GM19468 (cell line): ENCODE data around the gene AGPAT1.
"Not testable (repeated sequence)": the region's sequence is repeated elsewhere in the genome, so short reads cannot be mapped to it uniquely, and the experiment has no call there.

Source experiments
- ATAC-seq: cut with Tn5 transposase; IDR thresholded peaks from one replicate; pipeline ENCODE4 v1.9.1; 2021; ENCODE audit warnings: mild to moderate bottlenecking, moderate library complexity, moderate number of reproducible peaks; ENCODE audit not compliant: unreplicated experiment; ENCODE audit errors: extremely low read depth

AGPAT1 gene

DNA sequence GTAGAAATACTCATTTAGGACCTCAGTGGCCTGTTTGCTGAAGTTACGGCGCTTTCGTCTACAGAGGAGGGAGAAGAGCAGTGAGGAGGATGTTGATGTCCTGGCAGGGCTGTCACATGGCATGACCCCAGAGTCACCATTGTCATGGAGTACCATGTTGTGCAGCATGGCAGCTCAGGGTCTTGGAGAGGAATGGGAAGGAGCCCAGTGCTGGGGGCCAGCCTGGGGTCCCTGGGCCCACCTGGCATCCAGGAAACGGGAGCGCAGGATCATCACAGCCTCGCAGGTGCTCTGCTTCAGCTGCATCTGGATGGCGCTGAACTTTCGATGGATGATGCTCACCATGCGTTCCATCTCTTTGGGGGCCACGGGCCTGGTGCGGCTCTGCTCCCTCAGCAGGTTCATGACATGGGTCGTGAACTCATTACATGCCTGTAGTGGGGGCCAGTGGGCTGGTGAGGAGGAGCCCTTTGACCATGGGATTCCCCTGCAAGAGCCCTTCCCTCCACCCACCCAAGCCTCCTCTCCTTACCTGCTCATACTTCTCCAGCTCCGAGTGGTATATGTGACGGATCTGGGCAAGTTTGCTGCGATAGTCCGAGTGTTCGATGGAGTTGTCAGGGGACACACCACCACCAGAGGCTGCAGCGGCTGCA lies 12.0 kb upstream of the AGPAT1 start:
- ATAC-seq = not testable (repeated sequence)

DNA sequence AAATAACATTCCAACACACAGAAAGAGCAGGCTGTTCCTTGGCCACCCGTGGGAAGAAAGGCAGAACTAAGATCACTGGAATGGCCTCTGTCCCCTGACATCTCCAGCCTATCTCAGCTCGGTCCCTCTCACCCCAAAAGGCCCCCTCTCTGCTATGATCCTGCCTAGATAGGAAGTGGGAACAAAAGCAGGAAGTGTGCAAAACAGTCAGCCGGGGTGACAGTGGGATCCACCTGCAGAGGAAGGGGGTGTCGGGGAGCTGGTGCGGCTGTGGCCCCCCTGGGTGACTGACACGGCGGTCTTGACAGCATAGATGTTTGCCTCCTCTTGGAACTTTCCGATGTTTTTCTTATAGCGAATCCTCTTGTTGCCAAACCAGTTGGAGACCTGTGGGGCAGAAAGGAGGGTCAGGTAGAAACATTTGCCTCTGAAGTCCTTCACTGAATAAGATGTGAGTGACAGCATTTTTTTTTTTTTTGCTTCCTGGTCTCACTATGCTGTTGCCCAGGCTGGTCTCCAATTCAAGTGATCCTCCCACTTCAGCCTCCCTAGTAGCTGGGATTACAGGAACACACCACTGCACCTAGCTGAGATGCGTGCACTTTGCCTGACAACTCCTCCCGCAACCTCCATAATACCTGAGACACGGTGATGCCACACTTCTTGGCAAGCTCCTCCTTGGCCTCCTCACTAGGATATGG lies 11.3 kb upstream of the AGPAT1 start:
- ATAC-seq = no peak

DNA sequence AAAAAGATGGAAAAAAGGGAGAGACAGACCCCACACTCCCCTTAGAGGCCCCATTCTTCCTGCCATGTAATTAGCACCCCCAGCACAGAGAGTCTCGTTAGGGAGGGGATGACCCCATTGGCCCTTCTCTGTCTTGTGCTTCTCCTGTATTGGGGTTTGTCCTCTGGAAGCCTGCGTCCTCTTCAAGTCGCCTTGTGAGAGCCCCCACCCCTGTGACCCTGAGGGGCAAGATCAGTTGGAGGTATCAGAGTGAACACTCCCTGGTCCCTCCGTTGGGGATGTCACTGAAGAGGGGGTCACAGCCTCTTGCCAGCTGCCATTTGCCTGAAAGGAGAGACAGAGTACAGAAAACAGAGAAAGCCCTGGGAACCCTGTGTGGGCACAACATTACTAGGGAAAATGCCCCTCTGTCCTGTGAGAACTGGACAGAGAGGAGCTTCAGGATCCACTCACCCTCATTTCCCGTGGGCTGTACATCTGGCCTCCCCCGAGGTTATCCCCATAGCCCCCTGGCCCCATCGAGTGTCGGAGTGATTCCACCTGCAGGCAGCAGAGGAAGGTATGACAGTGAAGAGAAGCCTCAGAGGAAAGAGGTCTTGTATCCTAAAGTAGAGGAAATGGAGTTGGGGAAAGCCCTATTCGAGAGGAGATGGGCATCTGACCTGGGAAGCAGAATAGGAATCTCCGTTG lies 10.4 kb upstream of the AGPAT1 start:
- not testable (repeated sequence) for ATAC-seq

DNA sequence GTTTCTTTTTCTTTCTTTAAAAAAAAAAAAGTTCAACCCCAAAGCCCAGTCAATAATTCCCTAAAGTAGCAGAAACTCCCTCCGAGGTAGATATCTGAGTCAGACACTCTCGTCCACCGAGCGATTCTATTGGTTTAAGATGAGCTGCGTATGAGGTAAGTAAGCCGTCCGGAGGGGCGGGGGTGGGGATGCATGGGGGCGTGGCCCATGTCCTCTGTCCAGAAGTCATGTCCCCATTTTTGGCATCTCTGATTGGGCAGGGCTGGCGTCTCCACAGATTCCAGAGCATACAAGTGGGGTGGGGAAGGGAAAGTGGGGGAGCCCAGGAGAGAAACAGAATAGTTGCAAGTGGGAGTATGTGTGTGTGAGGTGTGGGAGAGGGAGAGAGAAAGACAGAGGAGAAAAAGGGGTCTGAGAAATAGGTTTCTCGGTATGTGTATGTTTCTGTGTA lies 9.8 kb upstream of the AGPAT1 start:
- not testable (repeated sequence) for ATAC-seq

DNA sequence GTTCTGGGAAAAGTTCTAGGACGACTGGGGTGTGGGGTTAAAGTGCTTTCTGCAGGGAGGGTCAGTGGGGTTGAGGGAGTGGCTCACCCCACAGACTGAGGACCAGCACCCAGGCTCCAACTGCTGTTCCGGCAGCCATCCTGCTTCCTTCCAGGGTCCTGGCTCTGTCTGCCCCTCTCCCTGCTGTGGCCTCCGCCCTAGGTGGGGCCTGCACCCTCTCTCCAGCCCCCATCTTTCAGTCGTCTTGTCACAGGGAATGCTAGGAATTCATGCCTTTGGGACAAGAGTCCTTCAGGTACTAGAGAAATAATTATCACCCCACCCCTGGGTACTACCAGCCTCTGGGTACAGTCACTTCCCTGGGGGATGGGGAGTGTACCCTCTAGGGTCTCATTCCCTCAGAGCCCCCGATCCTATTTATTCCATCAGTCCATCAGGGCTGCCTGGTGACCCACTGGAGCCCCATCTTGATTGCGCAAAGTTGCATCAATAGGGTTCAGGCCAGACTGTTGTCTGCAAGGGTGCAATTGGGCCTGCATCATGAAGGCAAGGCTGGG lies 8.3 kb upstream of the AGPAT1 start, which contains the start of gene AGER:
Gene AGER, minus strand, starts transcription at position 170 of the 557 bp plus-strand sequence. Its CDS starts 31 bp downstream, at position 139.
- ATAC-seq = no peak

DNA sequence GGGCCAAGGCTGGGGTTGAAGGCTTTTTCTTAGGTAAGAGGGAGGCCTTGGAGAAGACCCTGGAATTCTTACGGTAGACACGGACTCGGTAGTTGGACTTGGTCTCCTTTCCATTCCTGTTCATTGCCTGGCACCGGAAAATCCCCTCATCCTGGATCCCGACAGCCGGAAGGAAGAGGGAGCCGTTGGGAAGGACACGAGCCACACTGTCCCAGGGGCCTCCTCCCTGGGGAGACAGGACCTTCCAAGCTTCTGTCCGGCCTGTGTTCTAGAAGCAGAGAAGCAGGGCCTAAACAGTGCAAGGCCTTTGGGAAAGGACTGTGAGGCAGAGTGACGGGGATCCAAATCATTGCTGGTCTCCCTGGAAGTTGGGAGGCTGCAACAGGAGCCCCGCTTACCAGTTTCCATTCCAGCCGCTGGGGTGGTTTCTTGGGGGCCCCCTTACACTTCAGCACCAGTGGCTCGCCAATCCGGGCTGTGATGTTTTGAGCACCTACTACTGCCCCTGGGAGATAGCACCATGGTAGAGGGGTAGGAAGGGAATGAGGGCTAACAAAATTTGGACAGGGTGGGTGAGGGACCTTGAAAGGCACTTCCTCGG lies 7.7 kb upstream of the AGPAT1 start:
- ATAC-seq = no peak

DNA sequence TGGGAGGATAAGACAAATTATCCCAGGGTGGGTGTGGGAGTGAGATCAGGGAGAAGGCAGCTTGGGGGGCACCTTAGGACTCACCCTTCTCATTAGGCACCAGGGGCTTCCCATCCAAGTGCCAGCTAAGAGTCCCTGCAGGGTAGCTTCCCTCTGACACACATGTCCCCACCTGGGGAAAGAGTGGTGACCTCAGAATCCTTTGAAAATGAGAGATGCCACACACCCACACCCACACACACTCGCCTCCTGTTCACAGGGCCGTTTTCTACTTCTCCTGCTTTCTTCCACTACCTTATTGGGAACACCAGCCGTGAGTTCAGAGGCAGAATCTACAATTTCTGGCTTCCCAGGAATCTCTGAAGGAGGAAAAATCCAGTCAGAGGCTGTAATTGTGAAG lies 7.1 kb upstream of the AGPAT1 start:
- no peak for ATAC-seq

DNA sequence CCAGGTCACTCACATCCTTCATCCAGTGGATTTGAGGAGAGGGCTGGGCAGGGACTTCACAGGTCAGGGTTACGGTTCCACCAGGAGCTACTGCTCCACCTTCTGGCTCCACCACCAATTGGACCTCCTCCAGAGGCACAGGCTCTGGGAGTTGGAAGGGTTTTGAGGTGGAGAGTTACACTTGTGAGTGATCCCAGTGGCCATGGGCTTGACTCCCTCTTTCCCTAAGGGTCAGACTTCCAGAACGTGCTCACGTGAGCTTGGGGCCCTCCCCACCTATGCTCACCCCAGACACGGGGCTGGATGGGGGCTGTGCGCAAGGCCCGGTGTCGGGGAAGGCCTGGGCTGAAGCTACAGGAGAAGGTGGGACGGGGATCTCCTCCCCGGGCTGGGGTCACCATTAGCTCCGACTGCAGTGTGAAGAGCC lies 6.7 kb upstream of the AGPAT1 start:
- ATAC-seq = no peak

DNA sequence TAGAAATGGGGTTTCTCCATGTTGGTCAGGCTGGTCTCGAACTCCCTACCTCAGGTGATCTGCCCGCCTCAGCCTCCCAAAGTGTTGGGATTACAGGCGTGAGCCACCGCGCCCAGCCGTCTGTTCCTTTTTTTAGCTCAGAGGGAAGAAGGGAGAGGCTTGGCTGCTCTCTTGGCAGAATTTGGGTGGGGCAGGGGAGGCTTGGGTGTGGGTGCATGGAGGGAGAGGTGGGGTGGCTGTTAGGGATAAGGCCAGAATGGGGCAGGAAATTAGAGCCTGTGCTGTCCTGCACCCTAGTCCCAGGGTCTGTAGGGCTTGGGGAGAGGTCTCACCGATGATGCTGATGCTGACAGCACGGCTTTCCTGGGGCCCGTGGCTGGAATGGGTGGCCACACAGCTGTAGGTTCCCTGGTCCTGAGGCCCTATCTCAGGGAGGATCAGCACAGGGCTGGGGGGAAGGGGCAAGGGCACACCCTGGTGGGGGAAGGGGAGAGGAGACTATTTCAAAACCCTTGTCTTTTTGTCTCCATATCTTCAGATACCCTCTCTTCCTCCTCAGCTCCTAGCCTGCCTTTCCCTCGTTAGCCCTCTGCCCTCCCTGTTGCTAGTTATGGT lies 6.1 kb upstream of the AGPAT1 start:
- no peak for ATAC-seq

DNA sequence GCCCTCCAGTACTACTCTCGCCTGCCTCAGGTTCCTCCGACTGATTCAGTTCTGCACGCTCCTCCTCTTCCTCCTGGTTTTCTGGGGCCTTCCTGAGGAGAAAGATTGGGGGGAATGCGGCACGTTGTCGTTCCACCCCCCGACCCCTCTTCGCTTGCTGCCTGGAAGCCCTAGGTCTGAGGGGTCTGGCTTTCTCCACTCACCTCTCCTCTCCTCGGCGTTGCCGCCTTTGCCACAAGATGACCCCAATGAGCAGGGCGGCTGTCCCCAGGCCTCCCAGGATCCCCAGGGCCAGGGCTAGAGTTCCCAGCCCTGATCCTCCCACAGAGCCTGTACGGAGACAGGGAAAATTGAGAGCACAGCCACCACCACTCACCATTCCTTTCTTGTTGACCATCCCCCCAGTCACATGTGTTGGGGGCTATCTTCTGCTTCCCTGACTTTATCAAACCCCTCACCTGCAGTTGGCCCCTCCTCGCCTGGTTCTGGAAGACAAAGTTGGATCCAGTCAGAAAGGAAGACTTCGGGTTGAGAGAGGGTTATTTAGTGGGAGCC lies 5.3 kb upstream of the AGPAT1 start:
- no peak for ATAC-seq

DNA sequence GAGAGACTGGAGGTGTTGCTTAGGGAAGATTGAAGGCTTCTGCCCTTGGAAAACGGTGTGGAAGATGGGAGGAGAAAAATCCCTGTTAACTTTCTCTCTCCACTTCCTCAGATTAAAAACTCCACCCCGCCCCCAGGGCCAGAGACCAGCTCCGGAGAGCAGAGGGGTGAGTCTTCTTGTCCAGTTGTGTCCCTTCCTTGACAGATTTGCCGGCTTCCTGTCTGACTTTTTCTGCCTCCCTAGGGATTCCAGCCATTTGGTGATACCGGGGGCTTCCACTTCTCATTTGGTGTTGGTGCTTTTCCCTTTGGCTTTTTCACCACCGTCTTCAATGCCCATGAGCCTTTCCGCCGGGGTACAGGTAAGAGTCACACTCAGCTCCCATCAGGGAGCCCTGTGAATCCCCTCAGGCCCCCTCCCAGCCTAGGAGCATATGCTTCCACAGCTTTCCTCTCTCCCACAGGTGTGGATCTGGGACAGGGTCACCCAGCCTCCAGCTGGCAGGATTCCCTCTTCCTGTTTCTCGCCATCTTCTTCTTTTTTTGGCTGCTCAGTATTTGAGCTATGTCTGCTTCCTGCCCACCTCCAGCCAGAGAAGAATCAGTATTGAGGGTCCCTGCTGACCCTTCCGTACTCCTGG lies 4.0 kb upstream of the AGPAT1 start:
- no peak for ATAC-seq

DNA sequence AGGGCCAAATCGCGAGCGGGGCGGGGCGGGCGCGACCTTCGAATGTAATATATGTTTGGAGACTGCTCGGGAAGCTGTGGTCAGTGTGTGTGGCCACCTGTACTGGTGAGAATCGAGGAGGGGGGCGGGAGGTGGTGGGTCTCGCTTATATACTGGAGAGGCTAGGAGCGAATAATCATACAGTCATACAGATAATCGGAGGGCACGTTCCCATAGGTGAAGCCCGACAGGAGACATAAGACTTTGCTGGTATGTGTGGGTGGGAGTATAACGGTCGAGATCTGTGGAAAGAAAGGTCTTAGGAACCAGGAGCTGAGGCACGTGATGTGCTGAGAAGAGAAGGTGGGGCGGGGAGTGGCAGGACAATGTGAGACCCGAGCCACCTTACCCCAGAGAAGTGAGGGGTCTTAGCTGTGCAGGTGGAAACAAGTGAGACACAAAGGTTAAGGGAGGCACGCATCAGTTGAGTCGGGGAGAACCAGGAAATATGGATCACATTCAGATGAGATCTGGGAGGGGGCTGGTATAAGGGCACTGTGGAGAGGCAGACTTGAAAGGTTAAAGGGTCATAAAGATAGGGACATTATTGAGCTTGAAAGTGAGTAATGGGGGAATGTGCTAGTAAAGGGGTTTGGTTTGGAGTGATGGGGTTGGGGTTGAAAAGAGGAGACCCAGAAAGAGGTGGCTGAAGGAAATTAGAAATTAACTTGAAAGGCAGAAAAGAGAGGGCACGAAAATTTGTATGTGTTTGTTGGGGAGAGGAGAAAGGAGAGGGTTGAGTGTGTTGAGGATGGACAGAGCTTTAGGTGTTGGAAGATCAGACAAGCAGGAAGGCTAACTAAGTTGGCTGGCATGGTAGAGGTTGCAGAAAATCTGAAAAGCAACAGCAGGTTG lies 2.9 kb upstream of the AGPAT1 start:
- no peak for ATAC-seq

DNA sequence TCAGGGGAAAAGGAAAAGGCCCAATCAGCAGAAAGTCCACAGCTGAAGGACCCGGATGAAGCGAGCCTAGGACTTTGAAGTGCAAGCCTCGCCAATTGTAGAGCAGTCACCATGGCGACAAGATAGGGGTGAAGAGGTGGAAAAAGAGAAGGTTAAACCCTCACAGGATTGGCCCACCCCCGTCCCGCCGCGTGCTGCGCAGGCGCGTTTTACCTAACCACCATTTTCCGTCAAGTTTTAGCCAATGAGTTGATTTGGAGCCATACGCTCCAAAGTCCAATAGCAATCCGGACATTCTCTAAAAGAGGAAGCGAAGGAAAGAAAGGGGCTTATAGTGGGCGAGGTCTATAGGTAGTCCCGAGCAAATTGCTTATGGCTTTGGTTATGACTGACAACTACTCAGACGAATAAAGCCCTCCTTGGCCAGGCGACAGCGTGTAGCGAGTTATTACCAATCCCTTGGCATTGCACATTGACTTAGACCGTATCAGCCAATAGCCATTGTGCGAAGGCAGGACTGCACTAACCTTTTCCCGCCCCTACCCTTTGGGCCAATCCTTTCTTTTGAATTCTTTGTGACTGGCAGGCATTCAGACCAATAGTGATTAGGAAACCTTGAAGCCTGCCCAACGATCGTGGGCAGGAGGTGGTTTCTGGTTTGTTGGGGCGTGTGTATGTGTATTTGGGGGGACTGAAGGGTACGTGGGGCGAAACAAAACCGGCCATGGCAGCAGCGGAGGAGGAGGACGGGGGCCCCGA lies 2.1 kb upstream of the AGPAT1 start, which contains the start of gene RNF5:
Gene RNF5, plus strand, starts transcription at position 618 of the 759 bp plus-strand sequence. Its CDS starts 107 bp downstream, at position 725.
- peak; percentile 86 for ATAC-seq

DNA sequence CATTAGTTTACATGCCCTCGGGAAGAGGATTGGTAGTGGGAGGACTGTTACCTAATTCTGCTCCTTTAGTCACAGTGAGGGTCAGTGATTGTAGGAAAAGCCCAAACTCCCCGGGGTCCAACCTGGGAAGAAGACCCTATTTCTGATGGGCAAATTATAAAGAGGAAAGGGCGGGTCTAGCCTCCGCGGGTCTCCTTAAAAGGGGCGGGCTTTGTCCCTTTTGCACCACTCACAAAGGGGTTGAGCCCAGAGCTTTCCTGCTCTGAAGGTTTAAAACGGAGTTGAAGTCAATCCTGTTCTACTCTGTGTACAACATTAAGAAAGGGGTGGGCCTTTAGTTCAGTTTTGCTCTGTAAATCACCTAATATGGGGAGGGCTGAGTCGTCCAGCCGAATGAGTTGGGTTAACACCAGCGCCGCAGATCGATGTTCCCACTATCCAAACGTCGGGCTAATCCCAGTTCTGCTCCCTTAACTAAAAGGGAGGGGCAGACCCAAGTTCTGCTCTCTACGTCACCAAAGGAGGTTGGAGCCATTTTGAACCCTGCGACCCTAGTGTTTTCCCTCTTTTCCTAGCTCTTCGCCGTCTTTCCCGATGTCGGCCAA lies 1.4 kb upstream of the AGPAT1 start:
- ATAC-seq = no peak

DNA sequence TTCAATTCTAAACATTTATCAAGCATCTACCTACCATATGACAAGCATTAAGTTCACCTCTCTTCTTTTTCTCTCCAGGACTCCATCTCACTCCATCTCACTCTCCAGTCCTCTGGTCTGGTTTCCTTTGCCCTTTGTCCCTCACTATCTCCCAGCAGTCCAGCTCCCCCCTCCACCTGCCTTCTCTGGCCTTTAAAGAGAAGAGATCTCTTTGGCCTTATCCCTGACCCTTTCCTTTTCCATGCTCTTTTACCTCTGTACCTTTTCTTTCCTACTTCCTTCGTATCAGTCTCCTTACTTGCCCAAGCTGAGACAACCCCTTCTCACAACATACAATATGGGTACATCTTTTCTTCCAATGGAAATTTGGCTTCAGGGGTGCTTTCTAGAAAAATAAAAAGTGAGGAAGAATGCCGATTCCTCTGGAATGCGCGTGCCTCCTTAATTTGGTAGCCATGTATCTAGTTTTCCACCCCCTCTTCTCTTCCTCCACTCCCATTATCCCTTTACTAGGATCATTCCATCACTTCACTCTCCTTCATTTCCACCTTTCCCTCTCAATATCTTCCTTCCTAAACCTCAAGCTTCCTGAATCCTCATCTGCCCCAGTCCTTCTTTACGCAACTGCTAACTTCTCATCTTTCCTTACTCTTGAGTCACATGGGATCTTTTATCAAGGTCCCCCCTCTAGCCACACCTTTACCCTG lies 745 bp upstream of the AGPAT1 start:
- no peak for ATAC-seq

DNA sequence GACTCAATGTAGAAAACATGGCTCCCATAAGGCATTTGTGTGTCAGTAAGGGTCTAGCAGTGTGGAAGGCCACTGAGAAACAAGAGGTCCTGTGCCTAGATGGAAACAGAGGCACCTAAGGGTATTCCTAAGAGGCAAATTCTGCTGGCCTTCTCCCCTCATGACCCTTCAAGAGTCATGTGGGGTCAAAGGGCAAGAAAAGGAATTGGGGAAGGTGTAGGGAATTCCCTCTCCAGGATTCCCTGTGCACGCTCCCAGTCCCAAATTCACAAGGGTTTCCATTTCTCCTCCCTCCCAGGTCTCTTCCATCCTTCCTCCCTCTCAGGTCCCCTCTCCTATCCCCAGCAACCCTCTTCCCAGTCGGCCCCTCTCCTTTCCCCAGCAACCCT lies 568 bp downstream of the AGPAT1 start:
- no peak for ATAC-seq
